HepG2 (cell line): ENCODE results near the gene KRTAP10-10. TPM values are rescaled to one million over a fixed set of nuclear protein-coding genes. Genes with fewer than 3 reads are reported as not detected.
A peak's percentile ranks its signal among the peaks of the same experiment; 100 is the strongest.

Experiments
- ATAC-seq: fragments of 200-7000 bp; cut with Tn5 transposase; 3 replicates; pipeline ENCODE4 v1.9.1; 2020; ENCODE audit warnings: mild to moderate bottlenecking, moderate library complexity
- BruUV-seq: library from RNA; stranded (reverse); fragments of 400-500 nt; replicated peaks from 2 replicates; lab custom pipeline; 2021; lab: Mats Ljungman, UMichigan
- CTCF ChIA-PET: fragments of 300-600 bp; formaldehyde crosslinking; extraction: SDS; loops from one replicate; lab custom pipeline; 2021; ENCODE audit warnings: low total read pairs, inconsistent platforms, low intra/inter-chr PET ratio; lab: Yijun Ruan, JAX
- POLR2A ChIA-PET: fragments of 350-600 bp; sonication (Branson Sonifier 250); formaldehyde crosslinking; loops from one replicate; lab custom pipeline; 2020; ENCODE audit warnings: antibody characterized with exemption, inconsistent platforms; lab: Yijun Ruan, JAX
- DNase-seq: peaks from one replicate; pipeline ENCODE4 v3.0.0-alpha.2; 2015; ENCODE audit warnings: low spot score
- FAIRE-seq: peaks from 3 replicates; lab custom pipeline; 2011; peaks lifted over from hg19 to GRCh38; lab: Jason Lieb, UNC
- H2AFZ ChIP-seq: one replicate; pipeline ENCODE4 v1.6.1; 2011; ENCODE audit warnings: low read length, inconsistent platforms
- H3K27ac ChIP-seq: fragments of 300-600 bp; 3 replicates; pipeline ENCODE4 v1.8.0; 2011; ENCODE audit warnings: mixed run types, mild to moderate bottlenecking, mixed read lengths, low read length, inconsistent platforms; ENCODE audit not compliant: insufficient read depth; ENCODE audit errors: extremely low read length
- H3K27me3 ChIP-seq, 2 experiments: fragments of 200-600 bp in 1 of 2; 2 replicates in 1 of 2; 3 replicates in 1 of 2; pipeline versions ENCODE4 v1.6.0 to v1.8.0; 2011; ENCODE audit warnings: low read length in 2 of 2, mild to moderate bottlenecking in 2 of 2, moderate library complexity in 2 of 2, inconsistent platforms in 1 of 2; ENCODE audit not compliant: insufficient read depth in 2 of 2, control insufficient read depth in 1 of 2
- H3K36me3 ChIP-seq, 2 experiments: fragments of 200-600 bp in 1 of 2; replicated peaks in 1 of 2; 2 replicates in 1 of 2; 3 replicates in 1 of 2; pipeline versions ENCODE4 v1.5.1 to v1.8.0; 2011; ENCODE audit warnings: low read length in 2 of 2, inconsistent platforms in 1 of 2; ENCODE audit not compliant: insufficient read depth in 2 of 2, control insufficient read depth in 1 of 2
- H3K4me1 ChIP-seq: 2 replicates; pipeline ENCODE4 v1.5.1; 2012; ENCODE audit warnings: low read length, inconsistent platforms; ENCODE audit not compliant: insufficient read depth
- H3K4me2 ChIP-seq: 2 replicates; pipeline ENCODE4 v1.6.0; 2011; ENCODE audit warnings: low read depth, low read length, inconsistent platforms
- H3K4me3 ChIP-seq, 3 experiments: fragments of 200-600 bp in 1 of 3; sonication (generic), shearing (Covaris generic) in 1 of 3; replicated peaks in 1 of 3; 2 replicates each; pipeline ENCODE4 v1.5.1; 2011 to 2016; ENCODE audit warnings: low read length in 3 of 3, inconsistent platforms in 2 of 3, low read depth in 2 of 3, mild to moderate bottlenecking in 2 of 3, control low read depth in 1 of 3, mixed read lengths in 1 of 3; ENCODE audit not compliant: insufficient read depth in 1 of 3
- H3K79me2 ChIP-seq: one replicate; pipeline ENCODE4 v1.6.1; 2011; ENCODE audit warnings: low read length, inconsistent platforms; ENCODE audit not compliant: insufficient read depth
- H3K9ac ChIP-seq: 2 replicates; pipeline ENCODE4 v1.6.0; 2011; ENCODE audit warnings: mild to moderate bottlenecking, low read depth, low read length, inconsistent platforms; ENCODE audit not compliant: insufficient read depth
- H3K9me3 ChIP-seq: 2 replicates; pipeline ENCODE4 v1.5.1; 2012; ENCODE audit warnings: mild to moderate bottlenecking, low read length
- H4K20me1 ChIP-seq: 2 replicates; pipeline ENCODE4 v1.6.0; 2011; ENCODE audit warnings: inconsistent platforms, mild to moderate bottlenecking, low read length, moderate library complexity; ENCODE audit not compliant: insufficient read depth
- MATR3 ChIP-seq: sonication (generic); formaldehyde crosslinking; IDR thresholded peaks from 2 replicates; pipeline ENCODE4 v1.4.0; 2020; ENCODE audit warnings: missing genetic modification reagents
- PHB2 ChIP-seq: fragments of 450-650 bp; IDR thresholded peaks from 2 replicates; pipeline ENCODE4 v1.6.1; 2018; ENCODE audit not compliant: partially characterized antibody
- RAD51 ChIP-seq: fragments of 450-650 bp; IDR thresholded peaks from 2 replicates; pipeline ENCODE4 v1.6.1; 2016; ENCODE audit warnings: borderline replicate concordance
- SATB2 ChIP-seq: sonication (generic); formaldehyde crosslinking; IDR thresholded peaks from 2 replicates; pipeline ENCODE4 v1.5.0; 2020; ENCODE audit warnings: missing genetic modification reagents
- SOX5 ChIP-seq: IDR thresholded peaks from 2 replicates; pipeline ENCODE4 v1.6.1; 2016; ENCODE audit warnings: borderline replicate concordance
- ZMYM3 ChIP-seq: sonication (generic); formaldehyde crosslinking; IDR thresholded peaks from 2 replicates; pipeline ENCODE4 v1.5.1; 2020; ENCODE audit warnings: mild to moderate bottlenecking, missing genetic modification reagents
- ZNF225 ChIP-seq: sonication (generic); formaldehyde crosslinking; IDR thresholded peaks from 2 replicates; pipeline ENCODE4 v1.4.0; 2020; ENCODE audit warnings: mild to moderate bottlenecking, missing genetic modification reagents
- ZNF616 ChIP-seq: sonication (generic); formaldehyde crosslinking; IDR thresholded peaks from 2 replicates; pipeline ENCODE4 v1.5.0; 2020; ENCODE audit warnings: low read depth, mild to moderate bottlenecking, missing genetic modification reagents
- WGBS: methylation state at CpG from one replicate; pipeline ENCODE4 v1.1.6; 2017; ENCODE audit warnings: low lambda C conversion rate; 5-methylcytosine and 5-hydroxymethylcytosine counted together
- in situ Hi-C: cut with HindIII; loops from 2 replicates; pipeline ENCODE4 v1.10.0; 2017; ENCODE audit warnings: low pct_unique_long_range_greater_than_20kb; ENCODE audit not compliant: extremely low pct_ligation_motif_present
- intact Hi-C: fragments of 100-400 bp; cut with micrococcal nuclease; formaldehyde crosslinking; loops from one replicate; pipeline ENCODE4 v1.10.0; 2022; ENCODE audit not compliant: unreplicated experiment
- polyA plus RNA-seq, 8 experiments: library from polyadenylated mRNA; depleted of rRNA in 3 of 8; stranded (reverse) in 7 of 8; unstranded in 1 of 8; fragments of >200 nt; fragmentation: Illumina TruSeq in 4 of 8; extraction: Trizol in 4 of 8; gene quantifications; 2 replicates each; pipeline versions ENCODE4 v1.2.1 to v1.2.3, GENCODE V29; 2011 to 2016; ENCODE audit warnings: low read depth in 4 of 8, missing spikeins in 1 of 8, mixed read lengths in 1 of 8; ENCODE audit not compliant: insufficient read depth in 1 of 8
- total RNA-seq, 5 experiments: library from RNA; depleted of rRNA; stranded (reverse); fragments of >200 nt; fragmentation: Illumina TruSeq; extraction: Trizol; gene quantifications; 2 replicates each; pipeline ENCODE4 v1.2.3, GENCODE V29; 2016; ENCODE audit warnings: low read depth in 1 of 5

Gene KRTAP10-10
- total and polyA plus RNA-seq, 2 of the 13 experiments (the other 11 are each of a cell fraction or from before 2014, with no cell fraction given) = not detected

DNA sequence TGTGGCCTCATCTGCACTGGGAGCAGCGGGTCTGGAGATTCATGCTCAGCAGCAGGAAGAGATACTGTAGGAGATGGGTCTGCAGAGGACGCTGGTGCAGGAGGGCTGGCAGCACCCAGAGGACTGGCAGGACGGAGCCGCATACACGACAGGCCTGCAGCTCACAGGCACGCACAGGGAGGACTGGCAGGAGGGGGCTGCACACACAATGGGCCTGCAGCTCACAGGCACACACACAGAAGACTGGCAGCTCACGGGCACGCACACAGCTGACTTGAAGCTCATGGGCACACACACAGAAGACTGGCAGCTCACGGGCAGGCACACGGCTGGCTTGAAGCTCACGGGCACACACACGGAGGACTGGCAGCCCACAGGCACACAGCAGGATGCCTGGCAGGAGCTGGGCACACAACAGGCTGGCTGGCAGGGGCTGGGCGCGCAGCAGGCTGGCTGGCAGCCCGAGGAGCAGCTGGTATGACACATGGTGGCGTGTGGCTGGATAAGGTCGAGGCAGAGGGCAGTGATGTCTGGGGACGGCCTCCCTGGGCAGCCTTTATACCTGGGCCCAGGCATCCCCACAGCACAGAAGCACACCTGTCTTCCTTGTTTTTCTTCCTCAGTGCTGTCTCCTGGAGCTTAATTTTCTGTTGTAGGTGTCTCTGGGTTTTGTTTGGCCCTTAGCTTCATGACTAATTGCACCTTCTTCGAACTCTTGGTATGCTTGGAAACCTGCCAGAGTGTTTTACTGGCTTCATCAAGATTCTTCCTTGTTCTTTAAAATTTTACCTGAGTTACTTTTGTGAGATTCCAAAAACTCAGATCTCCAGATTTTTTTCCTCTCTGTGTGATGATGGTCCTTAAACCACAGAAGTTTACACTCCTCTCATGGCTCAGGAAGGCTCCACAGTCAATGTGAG lies 29.5 kb downstream of the KRTAP10-10 start, which contains the start of gene KRTAP12-2:
Gene KRTAP12-2, minus strand, starts transcription at position 527 of the 920 bp plus-strand sequence. Its CDS starts 41 bp downstream, at position 486.
- Histone ChIP-seq H3K27ac (no peak within 1 kb of the TSS), H3K27me3 (no peaks in the 10 kb centered on the region; a peak in 1 of 5 replicates), H3K9me3 (no peaks in the 10 kb centered on the region; the same call in 1 of the 2 replicates), H3K79me2 (no peaks in the 10 kb centered on the region), H3K9ac (no peak within 1 kb of the TSS), H3K4me3 (no peak within 1 kb of the TSS), H3K4me1 (no peaks in the 10 kb centered on the region)
- DNase-seq (no peak), ATAC-seq (no peak)
- in situ Hi-C loops = no loop called here
- ChIA-PET CTCF (no interaction called here), POLR2A (no interaction called here)
- no TSS peak for BruUV-seq
- WGBS = 21% methylated on average over 4 of the region's 19 CpGs
- intact Hi-C loops = no loop called here
- TF ChIP-seq MATR3 (CRISPR knock-in tag) = no peak
- no peak for TF ChIP-seq SATB2 (CRISPR knock-in tag)
- no peak for TF ChIP-seq ZNF616 (CRISPR knock-in tag)
- no peak for TF ChIP-seq PHB2
- no peak for TF ChIP-seq ZMYM3 (CRISPR knock-in tag)
- TF ChIP-seq SOX5 (CRISPR knock-in tag) = no peak
- TF ChIP-seq, all 625 proteins: peak for 0
- Histone ChIP-seq H4K20me1 (no peaks in the 10 kb centered on the region), H3K36me3 (no peaks in the 10 kb centered on the region), H2AFZ (no peak within 1 kb of the TSS), H3K4me2 (no peak within 1 kb of the TSS)
- FAIRE-seq = no peak

DNA sequence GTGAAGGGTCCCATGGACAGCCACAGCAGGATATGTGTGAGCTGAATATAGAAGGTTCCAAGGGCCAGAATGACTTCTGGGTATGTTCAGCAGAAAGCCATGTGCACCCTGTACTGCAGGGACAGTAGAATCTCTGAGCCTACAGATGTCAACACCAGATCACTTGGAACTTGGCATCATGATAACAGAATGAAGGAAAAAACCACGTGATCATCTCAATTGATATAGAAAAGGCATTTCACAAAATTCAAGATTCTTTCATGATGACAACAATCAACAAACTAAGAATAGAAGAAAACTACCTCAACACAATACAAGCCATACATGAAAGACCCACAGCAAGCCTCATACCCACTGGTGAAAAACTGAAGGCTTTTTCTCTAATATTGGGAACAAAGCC lies 30.5 kb downstream of the KRTAP10-10 start:
- no peak for FAIRE-seq
- no peak overlapping the region for H3K27ac ChIP-seq
- 0% methylated on average over 1 of the region's 1 CpG for WGBS

More for the DNA sequence above, 30.5 kb downstream of the KRTAP10-10 start:
- ATAC-seq (no peak), DNase-seq (no peak)
- POLR2A ChIA-PET = no interaction called here
- Histone ChIP-seq H3K4me2 (no peak overlapping the region), H3K36me3 (no peaks in the 10 kb centered on the region), H3K79me2 (no peaks in the 10 kb centered on the region), H2AFZ (no peak overlapping the region), H3K9me3 (peaks cover 7% of the 10 kb centered on the region), H3K4me3 (no peak overlapping the region), H4K20me1 (no peaks in the 10 kb centered on the region), H3K4me1 (no peaks in the 10 kb centered on the region), H3K9ac (no peak overlapping the region), H3K27me3 (no peaks in the 10 kb centered on the region; a peak in 1 of 5 replicates)
- no TSS peak for BruUV-seq
- CTCF ChIA-PET = no interaction called here
- in situ Hi-C loops = no loop called here
- intact Hi-C loops = no loop called here
- TF ChIP-seq ZNF225 (CRISPR knock-in tag) (no peak), RAD51 (peak; percentile 51; the same call in 1 of the 2 replicates)
